ENCODE data around the gene DMRTA1. TPM values are rescaled to one million over a fixed set of nuclear protein-coding genes. Genes with fewer than 3 reads are reported as not detected.
"Not testable (repeated sequence)": the region's sequence is repeated elsewhere in the genome, so short reads cannot be mapped to it uniquely, and the experiment has no call there.

DMRTA1 gene
- polyA plus RNA-seq, 1 donor = 0.08 TPM

DNA sequence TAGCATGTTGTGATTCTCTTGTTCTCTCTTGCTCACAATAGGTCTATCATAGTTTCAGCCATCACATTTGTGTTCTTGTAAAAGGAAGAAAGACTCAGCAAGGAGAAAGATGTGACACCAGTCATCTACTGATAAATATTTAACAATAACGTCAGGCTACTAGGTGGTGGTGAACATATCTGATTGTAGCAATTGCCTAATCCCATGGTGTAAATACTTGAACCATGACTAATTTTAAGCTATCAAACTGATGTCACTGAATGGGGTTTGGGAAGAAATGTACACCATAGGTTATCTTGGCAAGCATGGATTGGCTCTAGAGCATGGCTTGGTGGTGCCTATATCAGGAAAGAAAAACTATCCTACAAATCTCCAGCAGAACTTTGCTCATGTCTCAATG lies 16.6 kb downstream of the DMRTA1 start:
- no peak for DNase-seq (ENCODE audit: low read depth)

DNA sequence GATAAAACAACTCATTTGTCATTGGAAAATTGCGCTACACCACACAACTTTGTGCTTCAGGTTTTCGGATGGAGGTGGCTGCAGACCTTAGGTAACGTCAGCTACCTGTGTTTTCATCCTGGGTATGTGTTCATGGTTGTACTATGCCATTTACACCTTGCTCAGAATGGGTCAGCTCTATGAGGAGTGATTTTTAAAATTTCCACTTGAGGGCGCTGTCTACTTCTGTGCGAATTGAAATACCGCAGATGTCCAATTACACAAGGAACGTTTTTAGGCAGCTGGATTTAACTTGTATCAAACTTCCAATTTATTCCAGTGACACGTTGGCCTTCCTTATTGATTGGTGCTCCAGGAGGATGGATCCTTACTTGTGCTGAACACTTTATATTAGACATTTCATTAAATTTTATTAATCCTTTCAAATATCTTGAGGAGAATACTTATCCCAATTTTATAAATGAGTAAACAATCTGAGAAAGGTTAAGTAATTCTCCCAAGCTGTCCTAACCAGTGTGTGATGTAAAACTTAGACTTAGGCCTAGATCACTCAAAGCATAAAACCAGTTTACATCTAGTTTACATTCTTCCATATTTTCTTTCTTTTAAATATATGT lies 23.4 kb downstream of the DMRTA1 start:
- no peak for DNase-seq (ENCODE audit: low read depth)

DNA sequence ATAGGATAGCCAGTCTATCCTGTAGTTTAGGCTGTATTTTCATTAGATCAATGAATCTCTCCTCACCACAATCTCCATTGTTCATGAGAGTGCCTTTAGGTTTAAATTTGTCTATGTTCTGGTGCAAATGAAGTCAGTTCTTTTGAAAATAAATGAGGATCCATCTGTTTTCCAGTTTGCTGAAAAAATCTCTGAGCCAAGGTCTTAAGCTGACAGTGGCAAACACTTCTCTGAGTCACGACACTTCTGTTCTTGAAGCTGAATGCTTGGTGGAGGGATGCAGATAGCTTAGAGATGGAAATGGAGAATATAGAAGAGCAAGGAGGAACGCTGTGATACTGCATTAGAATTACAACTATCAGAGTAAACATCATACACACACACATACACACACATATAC lies 34.9 kb downstream of the DMRTA1 start:
- no peak for DNase-seq (ENCODE audit: low read depth)

DNA sequence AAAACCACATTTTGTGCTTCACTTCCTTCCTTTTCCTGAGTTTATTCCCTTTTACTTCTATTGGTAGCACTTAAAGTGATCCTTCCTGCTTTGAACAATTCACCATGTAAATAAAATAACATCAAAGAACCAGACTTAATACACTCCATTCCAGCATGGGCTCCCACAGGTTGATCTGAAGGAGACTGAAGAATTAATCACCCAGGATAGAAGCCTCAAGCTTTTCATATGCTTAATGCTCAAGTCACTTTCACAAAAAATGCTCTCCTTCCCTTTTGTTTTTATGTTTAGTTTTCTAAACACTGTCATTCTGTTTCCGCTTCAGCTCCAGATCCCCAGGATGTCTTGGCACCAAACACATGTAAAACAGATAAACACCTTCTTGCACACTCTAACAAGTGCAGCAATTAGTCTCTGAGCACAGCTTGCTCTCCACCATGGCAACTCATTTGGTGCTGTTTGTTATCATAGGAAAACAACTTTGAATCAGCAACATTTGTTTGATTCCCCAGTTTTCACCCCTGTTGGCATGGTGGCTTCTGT lies 37.0 kb downstream of the DMRTA1 start:
- DNase-seq (ENCODE audit: low read depth) = no peak

DNA sequence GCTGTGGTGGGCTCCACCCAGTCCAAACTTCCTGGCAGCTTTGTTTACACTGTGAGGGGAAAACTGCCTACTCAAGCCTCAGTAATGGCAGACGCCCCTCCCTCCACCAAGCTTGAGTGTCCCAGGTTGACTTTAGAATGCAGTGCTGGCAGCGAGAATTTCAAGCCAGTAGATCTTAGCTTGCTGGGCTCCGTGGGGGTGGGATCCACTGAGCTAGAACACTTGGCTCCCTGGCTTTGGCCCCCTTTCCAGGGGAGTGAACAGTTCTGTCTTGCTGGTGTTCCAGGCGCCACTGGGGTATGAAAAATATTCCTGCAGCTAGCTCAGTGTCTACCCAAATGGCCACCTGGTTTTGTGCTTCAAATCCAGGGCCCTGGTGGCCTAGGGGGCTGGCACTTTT lies 49.6 kb downstream of the DMRTA1 start:
- DNase-seq (ENCODE audit: low read depth) = not testable (repeated sequence)

Data from forelimb muscle (tissue), 1 donor.